HG03571 (cell line): ENCODE measurements around the gene NME3.

Experiments used
- ATAC-seq: cut with Tn5 transposase; IDR thresholded peaks from one replicate; pipeline ENCODE4 v1.9.1; 2021; ENCODE audit not compliant: unreplicated experiment

NME3 gene

DNA sequence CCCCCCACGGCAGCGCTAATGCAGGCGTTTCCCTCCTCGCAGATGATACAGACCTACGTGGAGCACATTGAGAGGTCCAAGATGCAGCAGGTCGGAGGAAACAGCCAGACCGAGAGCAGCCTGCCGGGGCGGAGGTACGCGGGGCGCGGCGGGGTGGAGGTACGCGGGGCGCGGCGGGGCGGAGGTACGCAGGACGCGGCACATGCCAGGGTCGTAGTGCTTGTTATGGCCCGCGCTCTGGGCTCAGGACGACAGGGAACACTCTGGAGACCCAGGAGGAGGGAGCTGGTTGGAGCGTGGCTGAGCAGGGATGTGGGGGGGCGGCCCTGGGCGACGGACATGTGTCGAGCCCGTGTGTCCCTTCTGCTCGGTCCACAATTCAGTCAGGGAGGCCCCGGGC lies 41.9 kb downstream of the NME3 start:
- no peak for ATAC-seq

DNA sequence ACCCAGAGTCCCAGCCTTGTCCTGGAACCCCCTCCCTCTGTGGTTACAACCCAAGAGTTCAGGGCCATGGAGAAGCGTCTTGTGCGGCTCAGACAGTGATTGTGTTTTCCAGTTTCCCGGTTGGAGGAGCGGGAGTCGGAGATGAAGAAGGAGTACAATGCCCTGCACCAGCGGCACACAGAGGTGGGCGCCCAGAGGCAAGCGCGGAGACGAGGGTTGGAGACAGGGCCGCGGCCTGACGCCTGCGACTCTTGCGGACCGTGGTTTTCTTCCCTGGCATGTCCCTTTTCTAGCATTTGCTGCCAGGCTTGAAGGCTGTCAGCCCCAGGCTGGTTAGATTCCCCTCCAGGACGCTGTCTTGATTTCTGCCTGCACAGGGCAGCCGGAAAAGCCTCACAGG lies 42.3 kb downstream of the NME3 start:
- no peak for ATAC-seq

GRCh38 chr16:1727651-1728624 lies 43.4 kb downstream of the NME3 start:
- no peak for ATAC-seq

DNA sequence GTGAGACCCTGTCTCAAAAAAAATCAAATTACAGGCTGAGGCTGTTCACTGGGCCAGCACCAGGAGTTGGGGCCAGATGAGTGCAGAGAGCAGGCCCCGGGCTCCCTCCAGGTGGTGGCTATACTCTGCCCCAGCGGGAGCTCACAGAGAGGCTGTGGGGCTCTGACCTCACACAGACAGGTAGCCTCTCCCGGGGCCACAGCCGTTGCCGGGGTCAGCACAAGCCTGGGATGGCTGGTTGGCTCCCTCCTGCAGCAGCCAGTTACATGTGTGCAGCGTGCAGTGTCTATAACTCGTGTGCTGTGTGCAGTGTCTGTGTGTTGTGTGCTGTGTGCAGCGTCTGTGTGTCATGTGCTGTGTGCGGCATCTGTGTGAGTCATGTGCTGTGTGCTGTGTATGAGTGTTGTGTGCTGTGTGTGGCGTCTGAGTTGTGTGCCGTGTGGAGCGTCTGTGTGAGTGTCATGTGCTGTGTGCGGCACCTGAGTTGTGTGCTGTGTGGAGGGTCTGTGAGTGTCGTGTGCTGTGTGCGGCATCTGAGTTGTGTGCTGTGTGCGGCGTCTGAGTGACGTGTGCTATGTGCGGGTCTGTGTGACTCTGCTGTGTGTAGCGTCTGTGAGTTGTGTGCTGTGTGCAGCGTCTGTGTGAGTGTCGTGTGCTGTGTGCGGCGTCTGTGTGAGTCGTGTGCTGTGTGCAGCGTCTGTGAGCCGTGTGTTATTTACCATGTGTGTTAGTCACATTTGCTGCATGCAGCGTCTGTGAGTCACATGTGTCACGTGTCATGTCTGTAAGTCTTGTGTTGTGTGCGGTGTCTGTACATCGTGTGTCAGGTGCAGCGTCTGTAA lies 44.5 kb downstream of the NME3 start:
- ATAC-seq: no peak

GRCh38 chr16:1724491-1724890 lies 46.9 kb downstream of the NME3 start:
- no peak for ATAC-seq

- no peak for ATAC-seq
These were observed 47.7 kb downstream of the NME3 start for GRCh38 chr16:1723450-1724147.

- ATAC-seq: no peak
These were observed 50.0 kb downstream of the NME3 start for GRCh38 chr16:1721372-1721771.
